SK-N-SH (cell line): ENCODE results near the gene RBM17. TPM values are rescaled to one million over a fixed set of nuclear protein-coding genes. Genes with fewer than 3 reads are reported as not detected.
A peak's percentile ranks its signal among the peaks of the same experiment; 100 is the strongest.

ENCODE experiments used
- CTCF ChIA-PET: fragments of 300-600, 350-600 bp; formaldehyde crosslinking; extraction: SDS; loops from one replicate; lab custom pipeline; 2021; lab: Yijun Ruan, JAX
- POLR2A ChIA-PET: fragments of 350-600 bp; sonication (Branson Sonifier 250); formaldehyde crosslinking; extraction: SDS; loops from one replicate; lab custom pipeline; 2020; ENCODE audit warnings: antibody characterized with exemption, inconsistent platforms; lab: Yijun Ruan, JAX
- DNase-seq: peaks from one replicate; pipeline ENCODE4 v3.0.0; 2012
- H2AFZ ChIP-seq: fragments of 200-600 bp; sonication (generic); 2 replicates; pipeline ENCODE4 v1.8.1; 2016; ENCODE audit warnings: antibody characterized with exemption, mild to moderate bottlenecking, low read depth
- H3F3A ChIP-seq: fragments of 200-600 bp; sonication (generic); replicated peaks from 2 replicates; pipeline ENCODE3; 2016; ENCODE audit warnings: antibody characterized with exemption, mild to moderate bottlenecking; ENCODE audit not compliant: insufficient read depth
- H3K27ac ChIP-seq, 2 experiments: fragments of 200-500 bp in 1 of 2; fragments of 200-600 bp in 1 of 2; sonication (Bioruptor generic) in 1 of 2; sonication (generic), shearing (Covaris generic) in 1 of 2; 2 replicates each; pipeline versions ENCODE4 v1.5.1 to v1.6.1; 2014 to 2016; ENCODE audit warnings: low read depth in 2 of 2, inconsistent platforms in 1 of 2, low read length in 1 of 2, mild to moderate bottlenecking in 1 of 2, mixed read lengths in 1 of 2
- H3K27me3 ChIP-seq: fragments of 200-600 bp; sonication (generic), shearing (Covaris generic); 2 replicates; pipeline ENCODE4 v1.6.1; 2016; ENCODE audit warnings: mixed run types; ENCODE audit not compliant: insufficient read depth
- H3K36me3 ChIP-seq, 2 experiments: fragments of 200-500 bp in 1 of 2; fragments of 200-600 bp in 1 of 2; sonication (Bioruptor generic) in 1 of 2; sonication (generic) in 1 of 2; replicated peaks in 1 of 2; 2 replicates each; pipeline versions ENCODE3 to v1.5.1; 2014 to 2016; ENCODE audit warnings: low read length in 1 of 2, mild to moderate bottlenecking in 1 of 2; ENCODE audit not compliant: insufficient read depth in 2 of 2, control insufficient read depth in 1 of 2
- H3K4me1 ChIP-seq, 2 experiments: fragments of 200-500 bp in 1 of 2; fragments of 200-600 bp in 1 of 2; sonication (Bioruptor generic) in 1 of 2; sonication (generic), shearing (Covaris generic) in 1 of 2; 2 replicates each; pipeline versions ENCODE4 v1.5.1 to v1.6.1; 2014 to 2016; ENCODE audit warnings: low read depth in 1 of 2, low read length in 1 of 2, mixed run types in 1 of 2; ENCODE audit not compliant: insufficient read depth in 2 of 2, control insufficient read depth in 1 of 2
- H3K4me2 ChIP-seq: fragments of 200-600 bp; sonication (generic), shearing (Covaris generic); 2 replicates; pipeline ENCODE4 v1.6.1; 2017; ENCODE audit warnings: mixed run types
- H3K4me3 ChIP-seq, 2 experiments: fragments of 200-500 bp in 1 of 2; fragments of 200-600 bp in 1 of 2; sonication (Bioruptor generic) in 1 of 2; sonication (generic), shearing (Covaris generic) in 1 of 2; 2 replicates each; pipeline versions ENCODE4 v1.5.1 to v1.8.1; 2014 to 2016; ENCODE audit warnings: low read depth in 2 of 2, inconsistent platforms in 1 of 2, low read length in 1 of 2, mild to moderate bottlenecking in 1 of 2, mixed read lengths in 1 of 2, moderate library complexity in 1 of 2
- H3K79me2 ChIP-seq: fragments of 200-600 bp; sonication (generic); 2 replicates; pipeline ENCODE4 v1.8.1; 2017; ENCODE audit warnings: mild to moderate bottlenecking; ENCODE audit not compliant: insufficient read depth
- H3K9ac ChIP-seq: fragments of 200-600 bp; sonication (generic); 2 replicates; pipeline ENCODE4 v1.6.1; 2017; ENCODE audit warnings: mixed run types
- H3K9me2 ChIP-seq: fragments of 200-600 bp; sonication (generic); 2 replicates; pipeline ENCODE4 v1.6.1; 2017; ENCODE audit warnings: mixed run types
- H3K9me3 ChIP-seq: fragments of 200-600 bp; sonication (generic); 2 replicates; pipeline ENCODE4 v1.6.1; 2017; ENCODE audit warnings: mixed run types, mild to moderate bottlenecking, moderate library complexity
- H4K20me1 ChIP-seq: fragments of 200-600 bp; sonication (generic); 2 replicates; pipeline ENCODE4 v1.6.1; 2017; ENCODE audit warnings: mild to moderate bottlenecking, mixed run types; ENCODE audit not compliant: insufficient read depth
- CHD2 ChIP-seq: fragments of 150-350 bp; IDR thresholded peaks from 2 replicates; pipeline ENCODE4 v1.6.1; 2018; ENCODE audit warnings: low read length; ENCODE audit not compliant: partially characterized antibody
- CTCF ChIP-seq: fragments of 200-600 bp; sonication (generic); IDR thresholded peaks from 2 replicates; pipeline ENCODE4 v1.6.1; 2017; ENCODE audit warnings: antibody characterized with exemption, mild to moderate bottlenecking, moderate library complexity
- ELF1 ChIP-seq: IDR thresholded peaks from 2 replicates; pipeline ENCODE4 v1.4.0; 2012
- EP300 ChIP-seq, 2 experiments: IDR thresholded peaks; 2 replicates each; pipeline versions ENCODE4 v1.4.0 to v1.6.1; 2012; ENCODE audit warnings: borderline replicate concordance in 1 of 2, low read depth in 1 of 2, low read length in 1 of 2
- EZH2phosphoT487 ChIP-seq: fragments of 200-600 bp; sonication (generic); IDR thresholded peaks from 2 replicates; pipeline ENCODE4 v1.6.1; 2017; ENCODE audit warnings: low read depth, mixed run types, mild to moderate bottlenecking, antibody characterized with exemption, moderate library complexity, borderline replicate concordance
- GABPA ChIP-seq: IDR thresholded peaks from 2 replicates; pipeline ENCODE4 v1.4.0; 2012; ENCODE audit warnings: low read depth, mild to moderate bottlenecking
- JUND ChIP-seq: IDR thresholded peaks from 2 replicates; pipeline ENCODE4 v1.4.0; 2012
- MEF2A ChIP-seq: IDR thresholded peaks from 2 replicates; pipeline ENCODE4 v1.4.0; 2012; ENCODE audit warnings: low read depth, borderline replicate concordance
- MXI1 ChIP-seq: IDR thresholded peaks from 2 replicates; pipeline ENCODE4 v1.6.1; 2012; ENCODE audit warnings: mild to moderate bottlenecking, low read depth, low read length, improper control_type of control experiment
- POLR2AphosphoS5 ChIP-seq: IDR thresholded peaks from 2 replicates; pipeline ENCODE4 v1.6.1; 2012; ENCODE audit warnings: low read depth, low read length
- USF1 ChIP-seq: IDR thresholded peaks from 2 replicates; pipeline ENCODE4 v1.4.0; 2012; ENCODE audit warnings: low read depth, borderline replicate concordance
- USF2 ChIP-seq: fragments of 150-350 bp; IDR thresholded peaks from 2 replicates; pipeline ENCODE4 v1.6.1; 2017; ENCODE audit warnings: antibody characterized with exemption, low read length, low read depth, borderline replicate concordance
- WGBS: methylation state at CpG from one replicate; pipeline ENCODE4 v1.1.6; 2017; ENCODE audit warnings: low lambda C conversion rate; 5-methylcytosine and 5-hydroxymethylcytosine counted together
- polyA plus RNA-seq, 3 experiments: library from polyadenylated mRNA; depleted of rRNA; stranded (reverse); fragments of >200 nt; gene quantifications; 2 replicates each; pipeline ENCODE4 v1.2.3, GENCODE V29; 2012
- TF ChIP-seq, protein P1 (sequence below): IDR thresholded peaks from 2 replicates; pipeline ENCODE4; 2012
- TF ChIP-seq, protein P2 (sequence below): fragments of 150-350 bp; IDR thresholded peaks from 2 replicates; pipeline ENCODE4 v1.6.1; 2016; ENCODE audit warnings: mild to moderate bottlenecking, low read depth, low read length
- TF ChIP-seq, protein P3 (sequence below): IDR thresholded peaks from 2 replicates; pipeline ENCODE4 v1.4.0; 2012; ENCODE audit warnings: low read depth, borderline replicate concordance
- TF ChIP-seq, protein P4 (sequence below): IDR thresholded peaks from 2 replicates; pipeline ENCODE4 v1.6.1; 2012; ENCODE audit warnings: mild to moderate bottlenecking, low read depth, low read length, moderate library complexity

Gene RBM17
- polyA plus RNA-seq, 1 of the 3 experiments (the other 2 are of a cell fraction): 32.6 TPM

DNA sequence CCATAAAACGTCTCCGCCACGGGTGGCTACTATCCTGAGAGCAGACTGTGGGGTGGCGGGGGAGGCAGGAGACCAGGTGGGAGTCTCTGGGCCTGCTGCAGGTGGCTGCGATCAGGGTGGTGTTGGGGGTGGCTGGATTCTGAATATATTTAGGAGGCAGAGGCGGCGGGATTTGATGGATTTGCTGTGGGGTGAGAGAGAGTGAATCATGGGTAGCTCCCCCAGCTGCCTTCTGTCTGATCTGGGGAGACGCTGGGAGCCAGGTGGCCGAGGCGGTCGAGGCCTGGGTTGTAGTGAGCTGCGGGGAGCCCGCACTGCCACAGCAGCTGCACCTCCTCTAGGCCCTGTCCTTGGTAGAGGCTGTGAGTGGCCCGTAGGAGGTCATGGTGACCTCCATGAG is 65.7 kb downstream of the RBM17 start:
- CTCF ChIA-PET: no interaction called here

GRCh38 chr10:6158276-6158675 is 69.4 kb downstream of the RBM17 start:
- Histone ChIP-seq H2AFZ (no peak overlapping the region), H3K27ac (peak overlapping the region in 1 of 2 experiments; percentile 95; a peak in 2 of 4 replicates), H3K27me3 (no peaks in the 10 kb centered on the region), H3K9ac (peak overlapping the region; percentile 63; the same call in 1 of the 2 replicates), H3F3A (peaks cover 13% of the 10 kb centered on the region), H3K9me3 (no peaks in the 10 kb centered on the region), H4K20me1 (no peaks in the 10 kb centered on the region), H3K36me3 (no peaks in the 10 kb centered on the region), H3K9me2 (no peaks in the 10 kb centered on the region), H3K4me3 (no peak overlapping the region), H3K4me1 (peaks cover 0 to 9% of the 10 kb centered on the region in 2 experiments; a peak in 2 of 4 replicates), H3K79me2 (peaks cover 10% of the 10 kb centered on the region; the same call in 1 of the 2 replicates), H3K4me2 (no peak overlapping the region)
- no peak for DNase-seq
- CTCF ChIA-PET: no interaction called here
- POLR2A ChIA-PET: no interaction called here
- 95% methylated on average over 7 of the region's 7 CpGs for WGBS
- TF ChIP-seq USF1: no peak
- TF ChIP-seq, protein P1, sequence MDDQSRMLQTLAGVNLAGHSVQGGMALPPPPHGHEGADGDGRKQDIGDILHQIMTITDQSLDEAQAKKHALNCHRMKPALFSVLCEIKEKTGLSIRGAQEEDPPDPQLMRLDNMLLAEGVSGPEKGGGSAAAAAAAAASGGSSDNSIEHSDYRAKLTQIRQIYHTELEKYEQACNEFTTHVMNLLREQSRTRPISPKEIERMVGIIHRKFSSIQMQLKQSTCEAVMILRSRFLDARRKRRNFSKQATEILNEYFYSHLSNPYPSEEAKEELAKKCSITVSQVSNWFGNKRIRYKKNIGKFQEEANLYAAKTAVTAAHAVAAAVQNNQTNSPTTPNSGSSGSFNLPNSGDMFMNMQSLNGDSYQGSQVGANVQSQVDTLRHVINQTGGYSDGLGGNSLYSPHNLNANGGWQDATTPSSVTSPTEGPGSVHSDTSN: no peak
- no peak for TF ChIP-seq CTCF
- no peak for TF ChIP-seq USF2
- TF ChIP-seq, protein P2, sequence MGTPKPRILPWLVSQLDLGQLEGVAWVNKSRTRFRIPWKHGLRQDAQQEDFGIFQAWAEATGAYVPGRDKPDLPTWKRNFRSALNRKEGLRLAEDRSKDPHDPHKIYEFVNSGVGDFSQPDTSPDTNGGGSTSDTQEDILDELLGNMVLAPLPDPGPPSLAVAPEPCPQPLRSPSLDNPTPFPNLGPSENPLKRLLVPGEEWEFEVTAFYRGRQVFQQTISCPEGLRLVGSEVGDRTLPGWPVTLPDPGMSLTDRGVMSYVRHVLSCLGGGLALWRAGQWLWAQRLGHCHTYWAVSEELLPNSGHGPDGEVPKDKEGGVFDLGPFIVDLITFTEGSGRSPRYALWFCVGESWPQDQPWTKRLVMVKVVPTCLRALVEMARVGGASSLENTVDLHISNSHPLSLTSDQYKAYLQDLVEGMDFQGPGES: no peak
- no peak for TF ChIP-seq MXI1
- TF ChIP-seq EZH2phosphoT487: no peak
- no peak for TF ChIP-seq EP300 (IDR thresholded peaks at IDR 0.05; ENCODE audit: borderline replicate concordance in 1 of 2, low read depth in 1 of 2, low read length in 1 of 2)
- no peak for TF ChIP-seq MEF2A
- TF ChIP-seq, protein P3, sequence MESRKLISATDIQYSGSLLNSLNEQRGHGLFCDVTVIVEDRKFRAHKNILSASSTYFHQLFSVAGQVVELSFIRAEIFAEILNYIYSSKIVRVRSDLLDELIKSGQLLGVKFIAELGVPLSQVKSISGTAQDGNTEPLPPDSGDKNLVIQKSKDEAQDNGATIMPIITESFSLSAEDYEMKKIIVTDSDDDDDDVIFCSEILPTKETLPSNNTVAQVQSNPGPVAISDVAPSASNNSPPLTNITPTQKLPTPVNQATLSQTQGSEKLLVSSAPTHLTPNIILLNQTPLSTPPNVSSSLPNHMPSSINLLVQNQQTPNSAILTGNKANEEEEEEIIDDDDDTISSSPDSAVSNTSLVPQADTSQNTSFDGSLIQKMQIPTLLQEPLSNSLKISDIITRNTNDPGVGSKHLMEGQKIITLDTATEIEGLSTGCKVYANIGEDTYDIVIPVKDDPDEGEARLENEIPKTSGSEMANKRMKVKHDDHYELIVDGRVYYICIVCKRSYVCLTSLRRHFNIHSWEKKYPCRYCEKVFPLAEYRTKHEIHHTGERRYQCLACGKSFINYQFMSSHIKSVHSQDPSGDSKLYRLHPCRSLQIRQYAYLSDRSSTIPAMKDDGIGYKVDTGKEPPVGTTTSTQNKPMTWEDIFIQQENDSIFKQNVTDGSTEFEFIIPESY: no peak
- no peak for TF ChIP-seq CHD2
- TF ChIP-seq, protein P4, sequence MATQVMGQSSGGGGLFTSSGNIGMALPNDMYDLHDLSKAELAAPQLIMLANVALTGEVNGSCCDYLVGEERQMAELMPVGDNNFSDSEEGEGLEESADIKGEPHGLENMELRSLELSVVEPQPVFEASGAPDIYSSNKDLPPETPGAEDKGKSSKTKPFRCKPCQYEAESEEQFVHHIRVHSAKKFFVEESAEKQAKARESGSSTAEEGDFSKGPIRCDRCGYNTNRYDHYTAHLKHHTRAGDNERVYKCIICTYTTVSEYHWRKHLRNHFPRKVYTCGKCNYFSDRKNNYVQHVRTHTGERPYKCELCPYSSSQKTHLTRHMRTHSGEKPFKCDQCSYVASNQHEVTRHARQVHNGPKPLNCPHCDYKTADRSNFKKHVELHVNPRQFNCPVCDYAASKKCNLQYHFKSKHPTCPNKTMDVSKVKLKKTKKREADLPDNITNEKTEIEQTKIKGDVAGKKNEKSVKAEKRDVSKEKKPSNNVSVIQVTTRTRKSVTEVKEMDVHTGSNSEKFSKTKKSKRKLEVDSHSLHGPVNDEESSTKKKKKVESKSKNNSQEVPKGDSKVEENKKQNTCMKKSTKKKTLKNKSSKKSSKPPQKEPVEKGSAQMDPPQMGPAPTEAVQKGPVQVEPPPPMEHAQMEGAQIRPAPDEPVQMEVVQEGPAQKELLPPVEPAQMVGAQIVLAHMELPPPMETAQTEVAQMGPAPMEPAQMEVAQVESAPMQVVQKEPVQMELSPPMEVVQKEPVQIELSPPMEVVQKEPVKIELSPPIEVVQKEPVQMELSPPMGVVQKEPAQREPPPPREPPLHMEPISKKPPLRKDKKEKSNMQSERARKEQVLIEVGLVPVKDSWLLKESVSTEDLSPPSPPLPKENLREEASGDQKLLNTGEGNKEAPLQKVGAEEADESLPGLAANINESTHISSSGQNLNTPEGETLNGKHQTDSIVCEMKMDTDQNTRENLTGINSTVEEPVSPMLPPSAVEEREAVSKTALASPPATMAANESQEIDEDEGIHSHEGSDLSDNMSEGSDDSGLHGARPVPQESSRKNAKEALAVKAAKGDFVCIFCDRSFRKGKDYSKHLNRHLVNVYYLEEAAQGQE: no peak
- no peak for TF ChIP-seq GABPA

More for the DNA sequence above, 65.7 kb downstream of the RBM17 start:
- Histone ChIP-seq H3K9me3 (no peaks in the 10 kb centered on the region), H3K79me2 (peaks cover 10% of the 10 kb centered on the region; the same call in 1 of the 2 replicates), H3K4me2 (no peak overlapping the region), H3K4me1 (peaks cover 0 to 5% of the 10 kb centered on the region in 2 experiments; a peak in 2 of 4 replicates), H3F3A (peaks cover 13% of the 10 kb centered on the region), H2AFZ (no peak overlapping the region), H3K9me2 (no peaks in the 10 kb centered on the region), H3K9ac (no peak overlapping the region), H3K27me3 (no peaks in the 10 kb centered on the region), H3K27ac (no peak overlapping the region), H3K36me3 (no peaks in the 10 kb centered on the region), H3K4me3 (no peak overlapping the region), H4K20me1 (no peaks in the 10 kb centered on the region)
- POLR2A ChIA-PET: no interaction called here
- TF ChIP-seq JUND: no peak
- no peak for TF ChIP-seq POLR2AphosphoS5
- no peak for TF ChIP-seq ELF1
- WGBS: 98% methylated on average over 13 of the region's 14 CpGs
- no peak for DNase-seq
